Measurements from ENCODE around the gene KIFC3. TPM values are rescaled to one million over a fixed set of nuclear protein-coding genes. Genes with fewer than 3 reads are reported as not detected.
A peak's percentile ranks its signal among the peaks of the same experiment; 100 is the strongest.

Gene KIFC3
- total RNA-seq, 1 experiment from 2014 or later, result 64.6 TPM

- DNase-seq, result no peak
- CTCF ChIA-PET, result interaction anchor here (0.7 to 1.5 kb wide), 3 partner anchors 10 to 121 kb away, joined by 3 read pairs; partner anchors contain the start of gene KATNB1
- no peak overlapping the region for H3K27ac Mint-ChIP-seq (ENCODE audit: unreplicated experiment)
- intact Hi-C loops (cut with micrococcal nuclease; ENCODE audit: unreplicated experiment), result no loop called here
- no peaks in the 10 kb centered on the region for H3K9me3 Mint-ChIP-seq (ENCODE audit: low read depth, unreplicated experiment)
- BruUV-seq (replicated peaks), result no TSS peak
- H3K36me3 Mint-ChIP-seq (ENCODE audit: insufficient read depth, unreplicated experiment), result no peaks in the 10 kb centered on the region
- H3K4me1 Mint-ChIP-seq (ENCODE audit: low read depth, unreplicated experiment), result no peaks in the 10 kb centered on the region
- peaks cover 36% of the 10 kb centered on the region for H3K27me3 Mint-ChIP-seq (ENCODE audit: unreplicated experiment)
- no peak for TF ChIP-seq CTCF (IDR thresholded peaks at IDR 0.05; ENCODE audit: unreplicated experiment)
- no peak overlapping the region for H3K4me3 Mint-ChIP-seq (ENCODE audit: low read depth, unreplicated experiment)
These were observed 77.1 kb downstream of the KIFC3 start for GRCh38 chr16:57725151-57725550.

DNA sequence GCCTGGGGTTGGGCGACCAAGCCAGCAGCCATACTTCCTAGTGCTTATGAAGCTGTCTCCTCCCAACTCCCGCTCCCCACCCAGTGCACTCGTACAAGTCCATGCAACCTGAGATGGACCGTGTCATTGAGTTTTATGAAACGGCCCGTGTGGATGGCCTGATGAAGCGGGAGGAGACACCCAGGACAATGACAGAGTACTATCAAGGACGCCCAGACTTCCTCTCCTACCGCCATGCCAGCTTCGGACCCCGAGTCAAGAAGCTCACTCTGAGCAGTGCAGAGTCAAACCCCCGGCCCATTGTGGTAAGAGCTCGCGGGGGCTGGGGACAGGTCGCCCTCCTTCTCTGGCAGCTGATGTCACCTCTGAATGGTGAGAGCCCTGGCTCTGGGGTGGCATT is 77.8 kb downstream of the KIFC3 start:
- no peaks in the 10 kb centered on the region for H3K4me1 Mint-ChIP-seq (ENCODE audit: low read depth, unreplicated experiment)
- CTCF ChIA-PET, result interaction anchor here (0.7 to 1.5 kb wide), 4 partner anchors 11 to 134 kb away, joined by 3 to 4 read pairs (median 3); partner anchors contain the start of gene KATNB1

GRCh38 chr16:57723170-57723569 is 79.1 kb downstream of the KIFC3 start:
- DNase-seq, result peak; percentile 42
- CTCF ChIA-PET, result interaction anchor here (0.5 to 1.4 kb wide), 5 partner anchors 12 to 223 kb away, joined by 3 to 7 read pairs (median 4); partner anchors contain the start of gene KATNB1

More for the DNA sequence above, 77.8 kb downstream of the KIFC3 start:
- intact Hi-C loops (cut with micrococcal nuclease; ENCODE audit: unreplicated experiment), result loop anchor here (5.0 kb wide), 1 partner anchor 132 kb away; no protein-coding TSS in a partner anchor
- Mint-ChIP-seq H3K36me3 (ENCODE audit: insufficient read depth, unreplicated experiment) (no peaks in the 10 kb centered on the region), H3K27me3 (ENCODE audit: unreplicated experiment) (peaks cover 30% of the 10 kb centered on the region), H3K27ac (ENCODE audit: unreplicated experiment) (no peak overlapping the region), H3K9me3 (ENCODE audit: low read depth, unreplicated experiment) (no peaks in the 10 kb centered on the region), H3K4me3 (ENCODE audit: low read depth, unreplicated experiment) (no peak overlapping the region)
- DNase-seq, result no peak
- TF ChIP-seq CTCF (IDR thresholded peaks at IDR 0.05; ENCODE audit: unreplicated experiment), result no peak
- no TSS peak for BruUV-seq (replicated peaks)

DNA sequence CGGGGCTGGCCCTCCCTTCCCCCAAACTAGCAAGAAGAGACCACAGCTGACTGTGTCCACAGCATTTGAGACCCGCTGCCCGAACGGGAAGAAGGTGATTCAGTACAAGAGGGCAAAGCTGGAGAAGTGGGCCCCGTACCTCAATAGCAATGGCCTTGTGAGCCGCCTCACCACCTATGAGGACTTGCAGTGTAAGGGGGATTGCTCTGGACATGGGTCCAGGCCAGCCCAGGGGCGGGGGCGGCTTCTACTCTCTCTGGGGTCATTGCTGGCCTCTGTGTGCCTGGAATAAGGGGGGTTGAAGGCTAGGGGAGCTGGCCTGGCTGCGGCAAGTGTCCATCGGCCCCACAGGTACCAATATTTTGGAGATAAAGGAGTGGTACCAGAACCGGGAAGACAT is 79.6 kb downstream of the KIFC3 start:
- no peak for TF ChIP-seq CTCF (IDR thresholded peaks at IDR 0.05; ENCODE audit: unreplicated experiment)
- Mint-ChIP-seq H3K36me3 (ENCODE audit: insufficient read depth, unreplicated experiment) (no peaks in the 10 kb centered on the region), H3K4me3 (ENCODE audit: low read depth, unreplicated experiment) (no peak overlapping the region), H3K27ac (ENCODE audit: unreplicated experiment) (no peak overlapping the region), H3K4me1 (ENCODE audit: low read depth, unreplicated experiment) (no peaks in the 10 kb centered on the region), H3K27me3 (ENCODE audit: unreplicated experiment) (peaks cover 27% of the 10 kb centered on the region), H3K9me3 (ENCODE audit: low read depth, unreplicated experiment) (no peaks in the 10 kb centered on the region)
- intact Hi-C loops (cut with micrococcal nuclease; ENCODE audit: unreplicated experiment), result loop anchor here (5.0 kb wide), 1 partner anchor 130 kb away; no protein-coding TSS in a partner anchor
- CTCF ChIA-PET, result interaction anchor here (0.5 to 1.3 kb wide), 4 partner anchors 13 to 222 kb away, joined by 3 to 7 read pairs (median 4); partner anchors contain the start of gene KATNB1
- no TSS peak for BruUV-seq (replicated peaks)
- DNase-seq, result no peak

More at GRCh38 chr16:57723170-57723569, 79.1 kb downstream of the KIFC3 start:
- peak; percentile 33 for TF ChIP-seq CTCF (IDR thresholded peaks at IDR 0.05; ENCODE audit: unreplicated experiment)
- no peaks in the 10 kb centered on the region for H3K36me3 Mint-ChIP-seq (ENCODE audit: insufficient read depth, unreplicated experiment)
- no peaks in the 10 kb centered on the region for H3K9me3 Mint-ChIP-seq (ENCODE audit: low read depth, unreplicated experiment)
- H3K27ac Mint-ChIP-seq (ENCODE audit: unreplicated experiment), result no peak overlapping the region
- peaks cover 21% of the 10 kb centered on the region for H3K27me3 Mint-ChIP-seq (ENCODE audit: unreplicated experiment)
- no TSS peak for BruUV-seq (replicated peaks)
- no peak overlapping the region for H3K4me3 Mint-ChIP-seq (ENCODE audit: low read depth, unreplicated experiment)
- intact Hi-C loops (cut with micrococcal nuclease; ENCODE audit: unreplicated experiment), result loop anchor here (5.0 kb wide), 1 partner anchor 131 kb away; no protein-coding TSS in a partner anchor
- H3K4me1 Mint-ChIP-seq (ENCODE audit: low read depth, unreplicated experiment), result no peaks in the 10 kb centered on the region

All from Calu3 (cell line).